Loucy (cell line): ENCODE measurements around the gene NLGN1.

Experiments
- H2AFZ ChIP-seq: fragments of 200-600 bp; sonication (generic); 2 replicates; pipeline ENCODE4 v1.6.0; 2016; ENCODE audit warnings: antibody characterized with exemption, mild to moderate bottlenecking, low read length, moderate library complexity
- H3F3A ChIP-seq: fragments of 200-600 bp; 2 replicates; pipeline ENCODE4 v1.6.0; 2016; ENCODE audit warnings: antibody characterized with exemption, low read depth, mild to moderate bottlenecking
- H3K27me3 ChIP-seq: fragments of 200-600 bp; sonication (generic); 2 replicates; pipeline ENCODE4 v1.6.1; 2014; ENCODE audit warnings: low read length, mild to moderate bottlenecking; ENCODE audit not compliant: insufficient read depth, poor library complexity, severe bottlenecking
- H3K36me3 ChIP-seq: fragments of 200-600 bp; sonication (generic); 2 replicates; pipeline ENCODE4 v1.6.1; 2016; ENCODE audit warnings: low read length; ENCODE audit not compliant: insufficient read depth
- H3K4me1 ChIP-seq: fragments of 200-600 bp; sonication (generic); 2 replicates; pipeline ENCODE4 v1.5.1; 2014; ENCODE audit warnings: low read length, mild to moderate bottlenecking; ENCODE audit not compliant: insufficient read depth, poor library complexity, severe bottlenecking
- H3K4me2 ChIP-seq: fragments of 200-600 bp; sonication (generic); 2 replicates; pipeline ENCODE4 v1.6.0; 2014; ENCODE audit warnings: antibody characterized with exemption, low read length, low read depth, mild to moderate bottlenecking; ENCODE audit not compliant: poor library complexity, severe bottlenecking
- H3K4me3 ChIP-seq: fragments of 200-600 bp; sonication (generic); 2 replicates; pipeline ENCODE4 v1.5.1; 2014; ENCODE audit warnings: low read length, mild to moderate bottlenecking, mixed read lengths; ENCODE audit not compliant: poor library complexity, severe bottlenecking
- H3K79me2 ChIP-seq: fragments of 200-600 bp; sonication (generic); 2 replicates; pipeline ENCODE4 v1.6.1; 2014; ENCODE audit warnings: low read length; ENCODE audit not compliant: insufficient read depth
- H3K9ac ChIP-seq: fragments of 200-600 bp; sonication (generic); 2 replicates; pipeline ENCODE4 v1.6.0; 2014; ENCODE audit warnings: mild to moderate bottlenecking, low read depth, low read length, moderate library complexity; ENCODE audit not compliant: poor library complexity, severe bottlenecking
- H3K9me2 ChIP-seq: fragments of 200-600 bp; sonication (generic); replicated peaks from 2 replicates; pipeline ENCODE4 v1.6.1; 2016; ENCODE audit warnings: low read depth, low read length, mixed read lengths
- H3K9me3 ChIP-seq: fragments of 200-600 bp; sonication (generic); 2 replicates; pipeline ENCODE4 v1.6.1; 2014; ENCODE audit warnings: mild to moderate bottlenecking, antibody characterized with exemption, low read length, low read depth; ENCODE audit not compliant: insufficient read depth
- H4K20me1 ChIP-seq: fragments of 200-600 bp; sonication (generic); 2 replicates; pipeline ENCODE4 v1.6.0; 2014; ENCODE audit warnings: antibody characterized with exemption, low read length, mild to moderate bottlenecking; ENCODE audit not compliant: insufficient read depth, poor library complexity, severe bottlenecking
- EZH2phosphoT487 ChIP-seq: fragments of 200-600 bp; IDR thresholded peaks from 2 replicates; pipeline ENCODE4 v1.6.1; 2018; ENCODE audit warnings: antibody characterized with exemption, mild to moderate bottlenecking, moderate library complexity, borderline replicate concordance
- TF ChIP-seq, protein P1 (sequence below): fragments of 200-600 bp; sonication (generic); conservative IDR thresholded peaks from 2 replicates; pipeline ENCODE4 v1.5.1; 2014; ENCODE audit warnings: mild to moderate bottlenecking, antibody characterized with exemption, low read length

Gene NLGN1

DNA sequence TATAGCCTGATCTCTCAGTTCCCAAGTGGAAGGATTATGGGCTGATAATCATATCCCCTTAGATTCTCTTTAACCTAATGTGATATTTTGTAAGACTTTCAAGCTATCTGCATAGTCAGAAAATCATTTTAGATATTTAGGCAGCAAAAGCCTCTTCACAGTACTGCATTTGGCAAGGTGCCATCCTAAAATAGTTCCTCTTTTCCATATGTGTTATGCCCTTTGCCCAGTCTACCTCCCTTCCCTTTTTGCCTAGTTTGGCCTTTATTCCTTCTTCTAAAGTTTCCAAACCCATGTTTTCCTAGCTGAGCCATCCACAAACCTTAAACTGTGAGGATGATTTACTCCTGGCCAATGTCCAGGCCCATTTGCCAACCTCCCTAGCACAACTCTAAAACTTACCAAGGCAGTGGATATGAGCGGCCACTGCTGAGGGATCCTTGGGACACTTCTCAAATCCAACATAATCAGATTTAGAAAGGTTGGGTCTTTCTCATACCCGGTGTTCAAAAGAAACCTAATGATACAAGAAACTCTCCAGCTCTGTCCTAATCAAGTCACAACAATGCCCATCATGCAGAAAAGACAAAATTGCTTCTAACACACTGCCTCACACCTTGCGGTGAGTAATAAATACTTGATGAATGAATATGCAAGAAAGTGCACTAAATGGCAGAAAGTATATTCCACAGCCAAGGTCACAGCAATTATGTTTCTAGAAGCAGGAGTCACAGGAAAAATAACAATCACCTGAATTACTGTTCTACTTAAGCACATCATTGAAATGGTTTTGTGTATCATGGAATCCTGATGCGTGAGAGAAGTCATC is 493.9 kb downstream of the NLGN1 start:
- Histone ChIP-seq H3K4me3 (no peak overlapping the region), H3F3A (no peaks in the 10 kb centered on the region), H3K4me2 (no peak overlapping the region), H4K20me1 (no peaks in the 10 kb centered on the region), H3K9me2 (no peaks in the 10 kb centered on the region), H3K4me1 (no peaks in the 10 kb centered on the region), H2AFZ (no peak overlapping the region), H3K9ac (no peak overlapping the region), H3K9me3 (no peaks in the 10 kb centered on the region), H3K79me2 (no peaks in the 10 kb centered on the region), H3K36me3 (no peaks in the 10 kb centered on the region), H3K27me3 (no peaks in the 10 kb centered on the region)
- no peak for TF ChIP-seq EZH2phosphoT487
- TF ChIP-seq, protein P1, sequence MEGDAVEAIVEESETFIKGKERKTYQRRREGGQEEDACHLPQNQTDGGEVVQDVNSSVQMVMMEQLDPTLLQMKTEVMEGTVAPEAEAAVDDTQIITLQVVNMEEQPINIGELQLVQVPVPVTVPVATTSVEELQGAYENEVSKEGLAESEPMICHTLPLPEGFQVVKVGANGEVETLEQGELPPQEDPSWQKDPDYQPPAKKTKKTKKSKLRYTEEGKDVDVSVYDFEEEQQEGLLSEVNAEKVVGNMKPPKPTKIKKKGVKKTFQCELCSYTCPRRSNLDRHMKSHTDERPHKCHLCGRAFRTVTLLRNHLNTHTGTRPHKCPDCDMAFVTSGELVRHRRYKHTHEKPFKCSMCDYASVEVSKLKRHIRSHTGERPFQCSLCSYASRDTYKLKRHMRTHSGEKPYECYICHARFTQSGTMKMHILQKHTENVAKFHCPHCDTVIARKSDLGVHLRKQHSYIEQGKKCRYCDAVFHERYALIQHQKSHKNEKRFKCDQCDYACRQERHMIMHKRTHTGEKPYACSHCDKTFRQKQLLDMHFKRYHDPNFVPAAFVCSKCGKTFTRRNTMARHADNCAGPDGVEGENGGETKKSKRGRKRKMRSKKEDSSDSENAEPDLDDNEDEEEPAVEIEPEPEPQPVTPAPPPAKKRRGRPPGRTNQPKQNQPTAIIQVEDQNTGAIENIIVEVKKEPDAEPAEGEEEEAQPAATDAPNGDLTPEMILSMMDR = no peak

DNA sequence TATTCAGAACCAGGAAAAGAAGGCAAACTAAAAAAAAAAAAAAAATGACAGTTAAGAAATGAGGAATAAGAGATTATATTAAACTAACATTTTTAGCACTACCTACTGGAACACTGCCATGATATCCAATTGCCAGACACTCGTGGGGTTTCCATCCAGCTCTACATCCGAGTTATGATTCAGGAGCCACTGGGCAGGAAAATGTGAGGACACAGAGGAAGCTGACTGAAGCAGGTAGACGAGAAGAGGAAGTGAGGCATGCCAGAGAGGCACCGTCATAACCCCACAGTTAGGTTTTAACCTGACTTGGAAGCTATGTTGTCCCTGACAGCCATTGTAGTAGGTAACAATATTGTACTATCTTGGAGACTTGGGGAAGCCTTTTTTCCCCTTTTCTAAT is 495.0 kb downstream of the NLGN1 start:
- Histone ChIP-seq H3K4me2 (no peak overlapping the region), H3K79me2 (no peaks in the 10 kb centered on the region), H3K9me2 (no peaks in the 10 kb centered on the region)

DNA sequence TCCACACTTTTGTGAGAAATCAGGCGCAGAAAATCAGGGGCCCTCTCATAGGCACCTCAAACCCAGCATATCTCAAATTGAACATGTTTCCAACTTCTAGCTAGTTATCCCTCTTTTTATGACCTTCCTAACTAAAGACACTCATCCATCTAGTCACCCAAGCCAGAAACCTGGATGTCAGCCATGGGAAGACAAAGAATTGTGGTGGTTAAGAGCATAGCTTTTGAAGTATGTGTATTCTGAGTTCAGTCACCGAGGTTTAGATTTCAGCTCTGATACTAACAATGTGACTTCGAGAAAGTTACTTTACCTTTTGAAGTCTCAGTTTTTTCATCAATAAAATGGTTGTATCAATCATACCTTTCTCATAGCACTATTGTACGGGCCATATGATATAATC is 495.5 kb downstream of the NLGN1 start:
- Histone ChIP-seq H3K4me3 (no peak overlapping the region), H3K36me3 (no peaks in the 10 kb centered on the region), H3K9me3 (no peaks in the 10 kb centered on the region), H3K4me2 (no peak overlapping the region), H3K9ac (no peak overlapping the region), H3F3A (no peaks in the 10 kb centered on the region), H3K9me2 (no peaks in the 10 kb centered on the region), H3K27me3 (no peaks in the 10 kb centered on the region), H4K20me1 (no peaks in the 10 kb centered on the region), H3K4me1 (no peaks in the 10 kb centered on the region), H3K79me2 (no peaks in the 10 kb centered on the region), H2AFZ (no peak overlapping the region)
- no peak for TF ChIP-seq EZH2phosphoT487

More for the DNA sequence above, 495.0 kb downstream of the NLGN1 start:
- Histone ChIP-seq H3K4me3 (no peak overlapping the region), H3K9me3 (no peaks in the 10 kb centered on the region), H2AFZ (no peak overlapping the region), H3K36me3 (no peaks in the 10 kb centered on the region), H3K9ac (no peak overlapping the region), H3K27me3 (no peaks in the 10 kb centered on the region), H3K4me1 (no peaks in the 10 kb centered on the region), H4K20me1 (no peaks in the 10 kb centered on the region), H3F3A (no peaks in the 10 kb centered on the region)
- TF ChIP-seq, protein P1 = no peak
- no peak for TF ChIP-seq EZH2phosphoT487

DNA sequence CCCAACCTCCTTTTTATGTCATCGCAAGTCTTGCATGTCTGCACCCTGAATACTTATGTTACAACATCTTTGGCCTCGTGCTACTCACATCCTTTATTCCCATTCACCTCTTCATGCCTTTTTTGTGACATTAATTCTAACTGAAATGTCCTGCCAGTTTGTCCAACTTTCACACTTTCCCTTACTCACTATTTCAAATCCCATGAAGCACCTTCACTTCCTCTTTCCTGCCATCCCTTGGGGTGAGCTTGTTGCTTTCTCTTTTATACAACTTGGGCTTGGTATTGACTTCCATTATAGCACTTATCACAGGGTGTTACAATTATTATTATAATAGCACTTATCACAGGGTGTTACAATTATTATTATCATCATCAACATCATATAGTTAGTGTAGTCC is 496.3 kb downstream of the NLGN1 start:
- no peak overlapping the region for H3K4me3 ChIP-seq
- no peak overlapping the region for H3K4me2 ChIP-seq
- no peaks in the 10 kb centered on the region for H3K4me1 ChIP-seq
- H3K36me3 ChIP-seq = no peaks in the 10 kb centered on the region
- H3K9ac ChIP-seq = no peak overlapping the region
- H4K20me1 ChIP-seq = no peaks in the 10 kb centered on the region
- H2AFZ ChIP-seq = no peak overlapping the region
- no peaks in the 10 kb centered on the region for H3F3A ChIP-seq
- TF ChIP-seq, protein P1 = no peak
- no peak for TF ChIP-seq EZH2phosphoT487
- no peaks in the 10 kb centered on the region for H3K79me2 ChIP-seq
- H3K9me2 ChIP-seq = no peaks in the 10 kb centered on the region
- H3K27me3 ChIP-seq = no peaks in the 10 kb centered on the region
- H3K9me3 ChIP-seq = no peaks in the 10 kb centered on the region
